GM23248 (cell line): ENCODE measurements around the gene ST3GAL6.

Experiments used
- EZH2 ChIP-seq: fragments of 200-600 bp; sonication (generic); IDR thresholded peaks from 2 replicates; pipeline ENCODE4 v1.6.1; 2018; ENCODE audit warnings: antibody characterized with exemption, mild to moderate bottlenecking; ENCODE audit not compliant: insufficient read depth, poor library complexity, severe bottlenecking
- EZH2phosphoT487 ChIP-seq: fragments of 200-600 bp; sonication (generic); IDR thresholded peaks from 2 replicates; pipeline ENCODE4 v1.6.1; 2018; ENCODE audit warnings: antibody characterized with exemption, moderate library complexity, mild to moderate bottlenecking, low read depth; ENCODE audit not compliant: insufficient read depth

- TF ChIP-seq EZH2 (no peak), EZH2phosphoT487 (no peak)
These were observed 17.0 kb upstream of the ST3GAL6 start for GRCh38 chr3:98746122-98746521.
